H1 (cell line): ENCODE measurements around the gene ATP2B3. TPM values are rescaled to one million over a fixed set of nuclear protein-coding genes. Genes with fewer than 3 reads are reported as not detected.

Experiments used
- CHD2 ChIP-seq: IDR thresholded peaks from 2 replicates; pipeline ENCODE4 v1.6.1; 2012; ENCODE audit warnings: low read length, improper control_type of control experiment
- GTF2F1 ChIP-seq: IDR thresholded peaks from 2 replicates; pipeline ENCODE4 v1.6.1; 2012; ENCODE audit warnings: low read depth, low read length, improper control_type of control experiment, borderline replicate concordance
- HDAC2 ChIP-seq, 2 experiments: fragments of 300-600 bp in 1 of 2; sonication (generic) in 1 of 2; IDR thresholded peaks; 2 replicates each; pipeline ENCODE4 v1.6.1; 2011 to 2012; ENCODE audit warnings: low read depth in 2 of 2, low read length in 2 of 2, mild to moderate bottlenecking in 2 of 2, moderate library complexity in 2 of 2, borderline replicate concordance in 1 of 2, inconsistent platforms in 1 of 2
- JUND ChIP-seq: IDR thresholded peaks from 2 replicates; pipeline ENCODE4 v1.6.1; 2011; ENCODE audit warnings: mild to moderate bottlenecking, improper control_type of control experiment, low read length
- KDM4A ChIP-seq: IDR thresholded peaks from one replicate; pipeline ENCODE4 v1.7.1; 2012; ENCODE audit warnings: low read depth, mild to moderate bottlenecking, moderate library complexity, low read length, inconsistent platforms; ENCODE audit not compliant: severe bottlenecking
- NANOG ChIP-seq: IDR thresholded peaks from 2 replicates; pipeline ENCODE4 v1.6.1; 2011; ENCODE audit warnings: low read length, low read depth, mild to moderate bottlenecking, inconsistent platforms; ENCODE audit not compliant: insufficient read depth, poor library complexity, severe bottlenecking
- POLR2AphosphoS5 ChIP-seq: IDR thresholded peaks from 2 replicates; pipeline ENCODE4 v1.6.1; 2011; ENCODE audit warnings: low read depth, low read length
- polyA plus RNA-seq, 7 experiments: library from polyadenylated mRNA; depleted of rRNA in 3 of 7; stranded (reverse) in 5 of 7; unstranded in 2 of 7; fragments of >200 nt in 5 of 7; fragments of 200-250 nt in 2 of 7; gene quantifications; 1 replicate in 5 of 7; 2 replicates in 1 of 7; 4 replicates in 1 of 7; pipeline versions ENCODE4 v1.2.1 to v1.2.3, GENCODE V29; 2011 to 2013; ENCODE audit warnings: missing spikeins in 2 of 7, mixed read lengths in 2 of 7
- total RNA-seq: library from RNA; stranded (reverse); fragmentation: NEBNext Ultra II Directional; extraction: Animal tissue kit (Norgen Biotek cat#: 25700); gene quantifications from 2 replicates; pipeline ENCODE4 v1.2.1, GENCODE V29; 2021
- TF ChIP-seq, protein P1 (sequence below): fragments of 300-600 bp; sonication (generic); IDR thresholded peaks from 2 replicates; pipeline ENCODE4 v1.7.1; 2012; ENCODE audit warnings: low read length, moderate library complexity, mild to moderate bottlenecking, inconsistent platforms; ENCODE audit not compliant: insufficient replicate concordance
- TF ChIP-seq, protein P2 (sequence below): IDR thresholded peaks from 2 replicates; pipeline ENCODE4 v1.6.1; 2011; ENCODE audit warnings: low read depth, mild to moderate bottlenecking, low read length; ENCODE audit not compliant: insufficient read depth

The ATP2B3 gene
- total and polyA plus RNA-seq, 2 of the 8 experiments (the other 6 are each of a cell fraction or from before 2014, with no cell fraction given): 0.14 to 0.19 TPM

DNA sequence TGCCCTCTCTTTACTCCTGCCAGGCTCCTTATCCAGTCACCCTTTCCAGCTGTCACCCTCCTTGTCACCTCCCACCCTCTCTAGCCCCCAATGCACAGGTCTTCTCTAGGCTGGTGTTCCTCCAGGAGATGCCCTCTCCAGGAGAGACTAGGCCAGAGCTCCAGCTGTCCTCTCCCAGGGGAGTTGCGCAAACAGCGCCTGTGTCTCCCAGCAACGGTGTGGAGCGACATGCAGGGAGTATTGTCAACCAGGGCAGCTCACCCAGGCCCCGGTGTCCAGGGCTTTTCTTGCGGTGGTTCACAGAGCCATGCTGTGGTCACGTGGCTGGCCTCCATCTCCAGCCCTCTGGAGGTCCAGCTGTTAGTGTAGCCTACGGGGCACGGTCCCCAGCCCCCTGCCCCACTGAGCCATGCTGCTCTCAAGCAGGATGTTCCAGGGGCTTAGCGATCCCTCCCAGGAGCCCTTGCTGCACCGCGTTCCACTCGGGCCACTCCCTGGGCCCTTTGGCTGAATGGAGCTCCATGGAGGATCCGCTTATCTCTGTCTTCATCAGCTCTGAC is 46.7 kb downstream of the ATP2B3 start (continued):
- TF ChIP-seq, protein P1, sequence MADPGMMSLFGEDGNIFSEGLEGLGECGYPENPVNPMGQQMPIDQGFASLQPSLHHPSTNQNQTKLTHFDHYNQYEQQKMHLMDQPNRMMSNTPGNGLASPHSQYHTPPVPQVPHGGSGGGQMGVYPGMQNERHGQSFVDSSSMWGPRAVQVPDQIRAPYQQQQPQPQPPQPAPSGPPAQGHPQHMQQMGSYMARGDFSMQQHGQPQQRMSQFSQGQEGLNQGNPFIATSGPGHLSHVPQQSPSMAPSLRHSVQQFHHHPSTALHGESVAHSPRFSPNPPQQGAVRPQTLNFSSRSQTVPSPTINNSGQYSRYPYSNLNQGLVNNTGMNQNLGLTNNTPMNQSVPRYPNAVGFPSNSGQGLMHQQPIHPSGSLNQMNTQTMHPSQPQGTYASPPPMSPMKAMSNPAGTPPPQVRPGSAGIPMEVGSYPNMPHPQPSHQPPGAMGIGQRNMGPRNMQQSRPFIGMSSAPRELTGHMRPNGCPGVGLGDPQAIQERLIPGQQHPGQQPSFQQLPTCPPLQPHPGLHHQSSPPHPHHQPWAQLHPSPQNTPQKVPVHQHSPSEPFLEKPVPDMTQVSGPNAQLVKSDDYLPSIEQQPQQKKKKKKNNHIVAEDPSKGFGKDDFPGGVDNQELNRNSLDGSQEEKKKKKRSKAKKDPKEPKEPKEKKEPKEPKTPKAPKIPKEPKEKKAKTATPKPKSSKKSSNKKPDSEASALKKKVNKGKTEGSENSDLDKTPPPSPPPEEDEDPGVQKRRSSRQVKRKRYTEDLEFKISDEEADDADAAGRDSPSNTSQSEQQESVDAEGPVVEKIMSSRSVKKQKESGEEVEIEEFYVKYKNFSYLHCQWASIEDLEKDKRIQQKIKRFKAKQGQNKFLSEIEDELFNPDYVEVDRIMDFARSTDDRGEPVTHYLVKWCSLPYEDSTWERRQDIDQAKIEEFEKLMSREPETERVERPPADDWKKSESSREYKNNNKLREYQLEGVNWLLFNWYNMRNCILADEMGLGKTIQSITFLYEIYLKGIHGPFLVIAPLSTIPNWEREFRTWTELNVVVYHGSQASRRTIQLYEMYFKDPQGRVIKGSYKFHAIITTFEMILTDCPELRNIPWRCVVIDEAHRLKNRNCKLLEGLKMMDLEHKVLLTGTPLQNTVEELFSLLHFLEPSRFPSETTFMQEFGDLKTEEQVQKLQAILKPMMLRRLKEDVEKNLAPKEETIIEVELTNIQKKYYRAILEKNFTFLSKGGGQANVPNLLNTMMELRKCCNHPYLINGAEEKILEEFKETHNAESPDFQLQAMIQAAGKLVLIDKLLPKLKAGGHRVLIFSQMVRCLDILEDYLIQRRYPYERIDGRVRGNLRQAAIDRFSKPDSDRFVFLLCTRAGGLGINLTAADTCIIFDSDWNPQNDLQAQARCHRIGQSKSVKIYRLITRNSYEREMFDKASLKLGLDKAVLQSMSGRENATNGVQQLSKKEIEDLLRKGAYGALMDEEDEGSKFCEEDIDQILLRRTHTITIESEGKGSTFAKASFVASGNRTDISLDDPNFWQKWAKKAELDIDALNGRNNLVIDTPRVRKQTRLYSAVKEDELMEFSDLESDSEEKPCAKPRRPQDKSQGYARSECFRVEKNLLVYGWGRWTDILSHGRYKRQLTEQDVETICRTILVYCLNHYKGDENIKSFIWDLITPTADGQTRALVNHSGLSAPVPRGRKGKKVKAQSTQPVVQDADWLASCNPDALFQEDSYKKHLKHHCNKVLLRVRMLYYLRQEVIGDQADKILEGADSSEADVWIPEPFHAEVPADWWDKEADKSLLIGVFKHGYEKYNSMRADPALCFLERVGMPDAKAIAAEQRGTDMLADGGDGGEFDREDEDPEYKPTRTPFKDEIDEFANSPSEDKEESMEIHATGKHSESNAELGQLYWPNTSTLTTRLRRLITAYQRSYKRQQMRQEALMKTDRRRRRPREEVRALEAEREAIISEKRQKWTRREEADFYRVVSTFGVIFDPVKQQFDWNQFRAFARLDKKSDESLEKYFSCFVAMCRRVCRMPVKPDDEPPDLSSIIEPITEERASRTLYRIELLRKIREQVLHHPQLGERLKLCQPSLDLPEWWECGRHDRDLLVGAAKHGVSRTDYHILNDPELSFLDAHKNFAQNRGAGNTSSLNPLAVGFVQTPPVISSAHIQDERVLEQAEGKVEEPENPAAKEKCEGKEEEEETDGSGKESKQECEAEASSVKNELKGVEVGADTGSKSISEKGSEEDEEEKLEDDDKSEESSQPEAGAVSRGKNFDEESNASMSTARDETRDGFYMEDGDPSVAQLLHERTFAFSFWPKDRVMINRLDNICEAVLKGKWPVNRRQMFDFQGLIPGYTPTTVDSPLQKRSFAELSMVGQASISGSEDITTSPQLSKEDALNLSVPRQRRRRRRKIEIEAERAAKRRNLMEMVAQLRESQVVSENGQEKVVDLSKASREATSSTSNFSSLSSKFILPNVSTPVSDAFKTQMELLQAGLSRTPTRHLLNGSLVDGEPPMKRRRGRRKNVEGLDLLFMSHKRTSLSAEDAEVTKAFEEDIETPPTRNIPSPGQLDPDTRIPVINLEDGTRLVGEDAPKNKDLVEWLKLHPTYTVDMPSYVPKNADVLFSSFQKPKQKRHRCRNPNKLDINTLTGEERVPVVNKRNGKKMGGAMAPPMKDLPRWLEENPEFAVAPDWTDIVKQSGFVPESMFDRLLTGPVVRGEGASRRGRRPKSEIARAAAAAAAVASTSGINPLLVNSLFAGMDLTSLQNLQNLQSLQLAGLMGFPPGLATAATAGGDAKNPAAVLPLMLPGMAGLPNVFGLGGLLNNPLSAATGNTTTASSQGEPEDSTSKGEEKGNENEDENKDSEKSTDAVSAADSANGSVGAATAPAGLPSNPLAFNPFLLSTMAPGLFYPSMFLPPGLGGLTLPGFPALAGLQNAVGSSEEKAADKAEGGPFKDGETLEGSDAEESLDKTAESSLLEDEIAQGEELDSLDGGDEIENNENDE: no peak
- TF ChIP-seq POLR2AphosphoS5 (no peak), NANOG (no peak), HDAC2 (IDR thresholded peaks at IDR 0.05; ENCODE audit: borderline replicate concordance in 1 of 2, low read depth in 2 of 2, low read length in 2 of 2) (no peak), GTF2F1 (no peak), JUND (no peak), KDM4A (no peak), CHD2 (no peak)
- TF ChIP-seq, protein P2, sequence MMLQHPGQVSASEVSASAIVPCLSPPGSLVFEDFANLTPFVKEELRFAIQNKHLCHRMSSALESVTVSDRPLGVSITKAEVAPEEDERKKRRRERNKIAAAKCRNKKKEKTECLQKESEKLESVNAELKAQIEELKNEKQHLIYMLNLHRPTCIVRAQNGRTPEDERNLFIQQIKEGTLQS: no peak
- TF ChIP-seq, all 59 proteins: peak for 0
